A549 (cell line): ENCODE data around the gene SEMA3E. TPM values are rescaled to one million over a fixed set of nuclear protein-coding genes. Genes with fewer than 3 reads are reported as not detected.

Experiments
- ATAC-seq, 2 experiments: fragments of 200-7000 bp in 1 of 2; fragments of >200 bp in 1 of 2; cut with Nextera tagmentation in 1 of 2; cut with Tn5 transposase in 1 of 2; 3 replicates each; pipeline versions ENCODE4 v1.8.0 to v1.9.1; 2018 to 2020; ENCODE audit warnings: mild to moderate bottlenecking in 1 of 2, moderate library complexity in 1 of 2
- CTCF ChIA-PET: fragments of 300-600 bp; sonication (Branson Sonifier 250); formaldehyde crosslinking; extraction: SDS; loops from one replicate; lab custom pipeline; 2021; ENCODE audit warnings: antibody characterized with exemption, inconsistent platforms; lab: Yijun Ruan, JAX
- POLR2A ChIA-PET: fragments of 350-600 bp; formaldehyde crosslinking; extraction: SDS; loops from one replicate; lab custom pipeline; 2021; ENCODE audit warnings: antibody characterized with exemption, inconsistent platforms; lab: Yijun Ruan, JAX
- DNase-seq, 2 experiments: peaks; one replicate each; pipeline versions ENCODE4 v3.0.0 to v3.0.0-alpha.2; 2011 to 2016; ENCODE audit warnings: low read depth in 1 of 2, low spot score in 1 of 2
- FAIRE-seq: peaks from 2 replicates; lab custom pipeline; 2011; peaks lifted over from hg19 to GRCh38; lab: Jason Lieb, UNC
- H3K27ac ChIP-seq, 2 experiments: fragments of >200 bp; sonication (Bioruptor Twin); formaldehyde crosslinking; 3 replicates each; pipeline ENCODE4 v1.5.1; 2016 to 2017
- H3K4me1 ChIP-seq: fragments of >200 bp; sonication (Bioruptor Twin); formaldehyde crosslinking; 3 replicates; pipeline ENCODE4 v1.6.1; 2016
- H3K4me2 ChIP-seq: fragments of >200 bp; sonication (Bioruptor Twin); formaldehyde crosslinking; 3 replicates; pipeline ENCODE4 v1.6.1; 2016
- H3K4me3 ChIP-seq: fragments of >200 bp; sonication (Bioruptor Twin); formaldehyde crosslinking; 3 replicates; pipeline ENCODE4 v1.5.1; 2016
- H3K9me3 ChIP-seq: fragments of >200 bp; sonication (Bioruptor Twin); formaldehyde crosslinking; 3 replicates; pipeline ENCODE4 v1.6.1; 2016
- ATOH8 ChIP-seq: fragments of 250-450 bp; sonication (Bioruptor Pico); IDR thresholded peaks from 2 replicates; pipeline ENCODE4 v1.5.0; 2020; ENCODE audit warnings: low read depth, mild to moderate bottlenecking, moderate library complexity
- CBX8 ChIP-seq: fragments of 200-600 bp; sonication (generic); IDR thresholded peaks from 2 replicates; pipeline ENCODE4 v1.6.1; 2016
- CTCF ChIP-seq: fragments of >200 bp; sonication (Bioruptor Twin); formaldehyde crosslinking; IDR thresholded peaks from 3 replicates; pipeline ENCODE4 v1.5.1; 2016
- E2F6 ChIP-seq: IDR thresholded peaks from 2 replicates; pipeline ENCODE4 v1.6.1; 2012; ENCODE audit warnings: low read depth, borderline replicate concordance
- ESRRA ChIP-seq: fragments of 150-350 bp; IDR thresholded peaks from 2 replicates; pipeline ENCODE4 v1.6.1; 2014; ENCODE audit warnings: mild to moderate bottlenecking, low read length, borderline replicate concordance
- FOSB ChIP-seq: fragments of 250-450 bp; sonication (Bioruptor Pico); IDR thresholded peaks from 2 replicates; pipeline ENCODE4 v1.5.0; 2020; ENCODE audit warnings: mild to moderate bottlenecking, moderate library complexity
- FOXS1 ChIP-seq: fragments of 250-450 bp; sonication (Bioruptor Pico); IDR thresholded peaks from 2 replicates; pipeline ENCODE4 v1.5.0; 2020; ENCODE audit warnings: mild to moderate bottlenecking, moderate library complexity
- GATA3 ChIP-seq: IDR thresholded peaks from 2 replicates; pipeline ENCODE4 v1.6.1; 2012; ENCODE audit warnings: borderline replicate concordance
- HDAC2 ChIP-seq: fragments of 200-600 bp; sonication (generic); IDR thresholded peaks from 2 replicates; pipeline ENCODE4 v1.6.1; 2016
- HES2 ChIP-seq: fragments of >200 bp; sonication (Bioruptor Twin); formaldehyde crosslinking; IDR thresholded peaks from 2 replicates; pipeline ENCODE4 v1.6.1; 2016
- HOXA7 ChIP-seq: fragments of 250-450 bp; sonication (Bioruptor Pico); IDR thresholded peaks from 2 replicates; pipeline ENCODE4 v1.5.0; 2020; ENCODE audit warnings: mild to moderate bottlenecking, moderate library complexity
- JUN ChIP-seq, 2 experiments: fragments of >200 bp; sonication (Bioruptor Twin); formaldehyde crosslinking; IDR thresholded peaks; 2 replicates in 1 of 2; 3 replicates in 1 of 2; pipeline ENCODE4 v1.6.1; 2016 to 2017
- JUNB ChIP-seq: fragments of >200 bp; sonication (Bioruptor Twin); formaldehyde crosslinking; IDR thresholded peaks from 2 replicates; pipeline ENCODE4 v1.6.1; 2016
- MAFK ChIP-seq: fragments of 450-650 bp; IDR thresholded peaks from 2 replicates; pipeline ENCODE4 v1.6.1; 2014; ENCODE audit not compliant: partially characterized antibody
- MAZ ChIP-seq: fragments of 150-350 bp; IDR thresholded peaks from 2 replicates; pipeline ENCODE4 v1.6.1; 2014; ENCODE audit warnings: antibody characterized with exemption, low read depth, low read length, borderline replicate concordance
- NPAS2 ChIP-seq: fragments of 250-450 bp; sonication (Bioruptor Pico); IDR thresholded peaks from 2 replicates; pipeline ENCODE4 v1.8.0; 2022; ENCODE audit warnings: mild to moderate bottlenecking, moderate library complexity, borderline replicate concordance
- PHF8 ChIP-seq: fragments of 200-600 bp; sonication (generic); IDR thresholded peaks from 2 replicates; pipeline ENCODE4 v1.6.1; 2016; ENCODE audit warnings: low read depth, mild to moderate bottlenecking, antibody characterized with exemption, moderate library complexity, borderline replicate concordance
- RAD21 ChIP-seq, 2 experiments: fragments of >200 bp in 1 of 2; sonication (Bioruptor Twin) in 1 of 2; formaldehyde crosslinking in 1 of 2; IDR thresholded peaks in 1 of 2; conservative IDR thresholded peaks in 1 of 2; 2 replicates in 1 of 2; 3 replicates in 1 of 2; pipeline ENCODE4 v1.6.1; 2012 to 2018; ENCODE audit warnings: inconsistent platforms in 1 of 2
- RCOR1 ChIP-seq: fragments of 150-350 bp; IDR thresholded peaks from 2 replicates; pipeline ENCODE4 v1.6.1; 2014; ENCODE audit warnings: antibody characterized with exemption, low read length, low read depth
- RFX5 ChIP-seq: fragments of 450-650 bp; IDR thresholded peaks from 2 replicates; pipeline ENCODE4 v1.7.1; 2014; ENCODE audit warnings: antibody characterized with exemption, mild to moderate bottlenecking, moderate library complexity
- SMC3 ChIP-seq: fragments of >200 bp; sonication (Bioruptor Twin); formaldehyde crosslinking; IDR thresholded peaks from 3 replicates; pipeline ENCODE4 v1.6.1; 2018; ENCODE audit warnings: inconsistent platforms
- SREBF2 ChIP-seq: fragments of 450-650 bp; IDR thresholded peaks from 2 replicates; pipeline ENCODE4 v1.6.1; 2014; ENCODE audit warnings: mild to moderate bottlenecking, moderate library complexity
- USF2 ChIP-seq: fragments of 450-650 bp; IDR thresholded peaks from 2 replicates; pipeline ENCODE4 v1.6.1; 2014; ENCODE audit warnings: antibody characterized with exemption
- ZC3H11A ChIP-seq: fragments of 450-650 bp; IDR thresholded peaks from 2 replicates; pipeline ENCODE4 v1.6.1; 2014; ENCODE audit warnings: antibody characterized with exemption, mild to moderate bottlenecking
- ZFP36 ChIP-seq: fragments of 450-650 bp; IDR thresholded peaks from 2 replicates; pipeline ENCODE4 v1.6.1; 2014; ENCODE audit warnings: borderline replicate concordance; ENCODE audit not compliant: partially characterized antibody
- WGBS: methylation state at CpG from one replicate; pipeline ENCODE4 v1.1.6; 2017; ENCODE audit errors: missing lambda C conversion rate; 5-methylcytosine and 5-hydroxymethylcytosine counted together
- polyA plus RNA-seq, 4 experiments: library from polyadenylated mRNA; depleted of rRNA in 3 of 4; stranded (reverse); fragments of >200 nt; fragmentation: RNase III in 1 of 4; extraction: RNeasy Plus Mini Kit Qiagen cat#74134 plus additional on column Dnase treatment in 1 of 4; gene quantifications; 2 replicates in 3 of 4; 3 replicates in 1 of 4; pipeline ENCODE4 v1.2.3, GENCODE V29; 2011 to 2017

The SEMA3E gene
- polyA plus RNA-seq, 2 of the 4 experiments (the other 2 are of a cell fraction), result 1.4 to 2.3 TPM

GRCh38 chr7:83655951-83656556 is 7.1 kb upstream of the SEMA3E start:
- FAIRE-seq, result peak; percentile 94

GRCh38 chr7:83652481-83652880 is 3.5 kb upstream of the SEMA3E start:
- ATAC-seq, result no peak
- no peak for TF ChIP-seq ZFP36
- no peak for TF ChIP-seq CBX8
- TF ChIP-seq MAFK, result peak; percentile 85
- TF ChIP-seq, all 56 proteins: peak for 1
- ChIA-PET POLR2A (no interaction called here), CTCF (interaction anchor here (0.9 to 1.4 kb wide), 3 partner anchors 68 to 240 kb away, joined by 3 to 4 read pairs (median 3); no protein-coding TSS in a partner anchor)
- Histone ChIP-seq H3K4me3 (no peak overlapping the region), H3K9me3 (no peaks in the 10 kb centered on the region), H3K4me2 (no peak overlapping the region), H3K27ac (no peak overlapping the region), H3K4me1 (0 out of 3 replicates have a peak, but pooled peaks cover 9% of the 10 kb centered on the region)
- FAIRE-seq (no peak), DNase-seq (no peak)
- WGBS, result 86% methylated on average over 1 of the region's 1 CpG

More at GRCh38 chr7:83655951-83656556, 7.1 kb upstream of the SEMA3E start:
- no peak overlapping the region; the same call in 2 of the 3 replicates for H3K4me2 ChIP-seq
- TF ChIP-seq ZFP36 (no peak), JUN (IDR thresholded peaks at IDR 0.05) (no peak), RCOR1 (no peak), MAZ (no peak), CTCF (peak; percentile 95), HES2 (no peak), SMC3 (peak; percentile 95), RAD21 (conservative IDR thresholded peaks at IDR 0.05 in 1 of 2, IDR thresholded peaks at IDR 0.05 in 1 of 2) (peak; percentile 95 to 97)
- peak; percentile 76 to 81; a peak in 4 of 6 replicates for ATAC-seq
- H3K4me1 ChIP-seq, result no peaks in the 10 kb centered on the region
- no peaks in the 10 kb centered on the region for H3K9me3 ChIP-seq
- CTCF ChIA-PET, result interaction anchor here (0.7 to 1.4 kb wide), 12 partner anchors 9 to 286 kb away, joined by 3 to 11 read pairs (median 4); no protein-coding TSS in a partner anchor
- no peak overlapping the region for H3K4me3 ChIP-seq
- H3K27ac ChIP-seq, result no peak overlapping the region
- POLR2A ChIA-PET, result no interaction called here
- peak; percentile 13 to 70 for DNase-seq
- 11% methylated on average over 2 of the region's 2 CpGs for WGBS

GRCh38 chr7:83649701-83650100 is 762 bp upstream of the SEMA3E start:
- Histone ChIP-seq H3K4me3 (no peak overlapping the region), H3K27ac (no peak overlapping the region), H3K4me1 (0 out of 3 replicates have a peak, but pooled peaks cover 9% of the 10 kb centered on the region), H3K4me2 (no peak overlapping the region), H3K9me3 (no peaks in the 10 kb centered on the region)
- no peak for ATAC-seq
- POLR2A ChIA-PET, result no interaction called here
- no peak for FAIRE-seq
- CTCF ChIA-PET, result no interaction called here
- DNase-seq, result no peak
- TF ChIP-seq ZC3H11A, result no peak
- no peak for TF ChIP-seq ESRRA
- TF ChIP-seq FOXS1 (CRISPR knock-in tag), result no peak
- TF ChIP-seq ATOH8, result no peak
- TF ChIP-seq RFX5, result no peak
- no peak for TF ChIP-seq HDAC2
- TF ChIP-seq PHF8, result no peak
- no peak for TF ChIP-seq SREBF2
- no peak for TF ChIP-seq FOSB (CRISPR knock-in tag)
- TF ChIP-seq HOXA7 (CRISPR knock-in tag), result no peak
- TF ChIP-seq USF2, result no peak
- no peak for TF ChIP-seq GATA3
- TF ChIP-seq E2F6, result no peak
- no peak for TF ChIP-seq SMC3
- no peak for TF ChIP-seq NPAS2 (CRISPR knock-in tag)
- TF ChIP-seq JUNB, result no peak
- TF ChIP-seq HES2, result no peak
- TF ChIP-seq, all 56 proteins: peak for 0
